Keratinocyte (primary cell): ENCODE results near the gene ZNRF1. TPM values are rescaled to one million over a fixed set of nuclear protein-coding genes. Genes with fewer than 3 reads are reported as not detected.

Experiments
- DNase-seq: peaks from one replicate; pipeline ENCODE4 v3.0.0-alpha.2; 2011; ENCODE audit warnings: low read depth, missing footprints, low spot score
- FAIRE-seq: peaks from 2 replicates; lab custom pipeline; 2011; peaks lifted over from hg19 to GRCh38; lab: Jason Lieb, UNC
- H2AFZ ChIP-seq: 2 replicates; pipeline ENCODE4 v1.6.0; 2012; ENCODE audit warnings: low read length, control low read depth, inconsistent platforms; ENCODE audit not compliant: control insufficient read depth
- H3K27ac ChIP-seq: 2 replicates; pipeline ENCODE4 v1.5.1; 2011; ENCODE audit warnings: low read length; ENCODE audit not compliant: control insufficient read depth, insufficient read depth
- H3K27me3 ChIP-seq: 3 replicates; pipeline ENCODE4 v1.6.0; 2011; ENCODE audit warnings: low read length; ENCODE audit not compliant: control insufficient read depth, insufficient read depth; ENCODE audit errors: extremely low read depth
- H3K36me3 ChIP-seq, 2 experiments: 2 replicates in 1 of 2; 3 replicates in 1 of 2; pipeline ENCODE4 v1.5.1; 2011; ENCODE audit warnings: low read length in 2 of 2, mild to moderate bottlenecking in 1 of 2; ENCODE audit not compliant: control insufficient read depth in 2 of 2, insufficient read depth in 2 of 2; ENCODE audit errors: extremely low read depth in 1 of 2
- H3K4me1 ChIP-seq: 3 replicates; pipeline ENCODE4 v1.5.1; 2011; ENCODE audit warnings: low read length; ENCODE audit not compliant: control insufficient read depth, insufficient read depth; ENCODE audit errors: extremely low read depth
- H3K4me2 ChIP-seq: 3 replicates; pipeline ENCODE4 v1.6.0; 2011; ENCODE audit warnings: low read depth, low read length; ENCODE audit not compliant: control insufficient read depth, insufficient read depth; ENCODE audit errors: extremely low read depth
- H3K4me3 ChIP-seq, 3 experiments: fragments of 200-600 bp in 1 of 3; sonication (generic) in 1 of 3; 2 replicates in 2 of 3; 3 replicates in 1 of 3; pipeline ENCODE4 v1.5.1; 2011 to 2016; ENCODE audit warnings: low read length in 3 of 3, mild to moderate bottlenecking in 3 of 3, control low read depth in 2 of 3, inconsistent platforms in 1 of 3, low read depth in 1 of 3, mixed read lengths in 1 of 3, mixed run types in 1 of 3, moderate library complexity in 1 of 3; ENCODE audit not compliant: control insufficient read depth in 2 of 3, insufficient read depth in 2 of 3; ENCODE audit errors: extremely low read depth in 1 of 3
- H3K79me2 ChIP-seq: 2 replicates; pipeline ENCODE4 v1.6.0; 2012; ENCODE audit warnings: low read length; ENCODE audit not compliant: control insufficient read depth, insufficient read depth
- H3K9ac ChIP-seq: 3 replicates; pipeline ENCODE4 v1.6.0; 2011; ENCODE audit warnings: low read length; ENCODE audit not compliant: control insufficient read depth, insufficient read depth; ENCODE audit errors: extremely low read depth
- H3K9me1 ChIP-seq: 3 replicates; pipeline ENCODE4 v1.6.0; 2011; ENCODE audit warnings: low read length; ENCODE audit not compliant: control insufficient read depth, insufficient read depth; ENCODE audit errors: extremely low read depth
- H3K9me3 ChIP-seq: 2 replicates; pipeline ENCODE4 v1.5.1; 2012; ENCODE audit warnings: low read depth, low read length; ENCODE audit not compliant: control insufficient read depth
- H4K20me1 ChIP-seq: 3 replicates; pipeline ENCODE4 v1.6.0; 2011; ENCODE audit warnings: low read length; ENCODE audit not compliant: control insufficient read depth, insufficient read depth; ENCODE audit errors: extremely low read depth
- CTCF ChIP-seq, 3 experiments: IDR thresholded peaks in 1 of 3; conservative IDR thresholded peaks in 1 of 3; optimal IDR thresholded peaks in 1 of 3; 2 replicates in 2 of 3; 3 replicates in 1 of 3; pipeline versions ENCODE3 to v1.5.1; 2011; ENCODE audit warnings: low read length in 3 of 3, mild to moderate bottlenecking in 3 of 3, moderate library complexity in 2 of 3, control low read depth in 1 of 3, inconsistent platforms in 1 of 3; ENCODE audit not compliant: insufficient read depth in 2 of 3; ENCODE audit errors: extremely low read depth in 1 of 3
- EZH2 ChIP-seq: IDR thresholded peaks from one replicate; pipeline ENCODE4 v1.6.1; 2012; ENCODE audit warnings: inconsistent platforms, mild to moderate bottlenecking, low read length, moderate library complexity
- dilution Hi-C: fragments of 300-500 bp; cut with MboI; formaldehyde crosslinking; loops from one replicate; pipeline ENCODE4 v1.7.0; 2020; ENCODE audit warnings: low sequenced_read_pairs; ENCODE audit not compliant: extremely low pct_ligation_motif_present
- polyA plus RNA-seq, 5 experiments: library from polyadenylated mRNA; depleted of rRNA in 3 of 5; stranded (reverse) in 3 of 5; stranded (forward) in 1 of 5; unstranded in 1 of 5; fragments of >200 nt; gene quantifications; 1 replicate in 1 of 5; 2 replicates in 3 of 5; 3 replicates in 1 of 5; pipeline versions ENCODE4 v1.2.1 to v1.2.3, GENCODE V29; 2011 to 2012; ENCODE audit warnings: missing spikeins in 2 of 5, low read depth in 1 of 5, low replicate concordance in 1 of 5

ZNRF1 gene
- polyA plus RNA-seq, 1 donor (not counting 4 experiments of a cell fraction or from before 2014, with no cell fraction given): 19.1 TPM

DNA sequence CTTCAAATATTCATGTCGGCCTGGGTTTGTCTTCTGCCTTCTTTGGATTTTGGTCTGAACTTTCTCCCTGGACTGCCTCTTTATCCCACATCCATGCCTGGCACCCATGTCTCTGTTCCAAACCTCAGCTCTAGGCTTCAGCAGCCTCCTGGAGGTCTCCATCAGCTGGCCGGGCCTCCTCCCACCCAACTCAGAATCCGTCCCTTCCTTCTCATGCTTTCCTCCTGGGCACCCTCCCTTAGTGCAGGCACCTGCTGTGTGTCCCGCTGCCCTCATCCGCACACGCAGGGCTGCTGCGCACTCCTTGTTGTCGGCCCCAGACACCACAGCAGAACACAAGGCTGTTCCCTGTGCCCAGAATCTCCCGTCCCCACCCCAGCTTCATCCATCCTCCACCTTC is 103.8 kb downstream of the ZNRF1 start:
- Histone ChIP-seq H3K9me3 (no peaks in the 10 kb centered on the region), H3K9ac (no peak overlapping the region), H3K4me2 (no peak overlapping the region), H3K4me3 (no peak overlapping the region), H2AFZ (no peak overlapping the region), H3K9me1 (peaks cover 8% of the 10 kb centered on the region), H3K79me2 (no peaks in the 10 kb centered on the region), H3K36me3 (peaks cover 7% of the 10 kb centered on the region in 2 experiments), H3K4me1 (peaks cover 22% of the 10 kb centered on the region), H4K20me1 (no peaks in the 10 kb centered on the region), H3K27me3 (no peaks in the 10 kb centered on the region), H3K27ac (no peak overlapping the region)
- TF ChIP-seq EZH2: no peak
- no peak for DNase-seq
- no peak for FAIRE-seq
- dilution Hi-C loops: no loop called here

DNA sequence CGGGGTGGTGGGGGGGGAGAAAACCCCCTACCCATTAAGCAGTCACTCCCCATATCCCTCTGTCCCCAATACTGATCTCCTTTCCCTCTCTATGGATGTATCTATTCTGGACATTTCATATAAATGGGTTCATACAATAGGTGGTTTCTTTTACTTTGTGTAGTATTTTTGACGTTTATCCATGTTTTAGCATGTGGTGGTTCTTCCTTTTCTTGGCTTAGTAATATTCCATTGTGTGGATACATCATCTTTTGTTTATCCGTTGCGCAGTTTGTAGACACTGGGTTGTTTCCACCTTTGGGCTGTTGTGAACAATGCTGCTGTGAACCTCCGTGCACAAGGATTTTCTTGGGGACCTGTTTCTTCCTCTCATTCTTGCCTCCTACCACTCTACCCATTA is 105.2 kb downstream of the ZNRF1 start:
- Histone ChIP-seq H3K27ac (no peak overlapping the region), H2AFZ (no peak overlapping the region), H3K9me3 (no peaks in the 10 kb centered on the region), H3K4me3 (no peak overlapping the region), H3K36me3 (peaks cover 7% of the 10 kb centered on the region in 2 experiments), H4K20me1 (no peaks in the 10 kb centered on the region), H3K9me1 (peaks cover 3% of the 10 kb centered on the region), H3K4me2 (no peak overlapping the region), H3K9ac (no peak overlapping the region), H3K27me3 (no peaks in the 10 kb centered on the region), H3K4me1 (peaks cover 29% of the 10 kb centered on the region), H3K79me2 (no peaks in the 10 kb centered on the region)
- no peak for TF ChIP-seq CTCF (optimal IDR thresholded peaks at IDR 0.05 in 1 of 3, IDR thresholded peaks at IDR 0.05 in 1 of 3, conservative IDR thresholded peaks at IDR 0.05 in 1 of 3; ENCODE audit: extremely low read depth in 1 of 3, insufficient read depth in 2 of 3, low read length in 3 of 3)
- no peak for TF ChIP-seq EZH2
- dilution Hi-C loops: no loop called here
- FAIRE-seq (no peak), DNase-seq (no peak)

GRCh38 chr16:75104836-75105235 is 106.0 kb downstream of the ZNRF1 start:
- Histone ChIP-seq H3K9me3 (no peaks in the 10 kb centered on the region), H4K20me1 (no peaks in the 10 kb centered on the region), H2AFZ (no peak overlapping the region), H3K79me2 (no peaks in the 10 kb centered on the region), H3K36me3 (peaks cover 7% of the 10 kb centered on the region in 2 experiments), H3K27ac (no peak overlapping the region), H3K4me1 (peaks cover 32% of the 10 kb centered on the region), H3K4me2 (no peak overlapping the region), H3K9me1 (peaks cover 3% of the 10 kb centered on the region), H3K27me3 (no peaks in the 10 kb centered on the region), H3K4me3 (no peak overlapping the region), H3K9ac (no peak overlapping the region)
- TF ChIP-seq EZH2 (no peak), CTCF (optimal IDR thresholded peaks at IDR 0.05 in 1 of 3, IDR thresholded peaks at IDR 0.05 in 1 of 3, conservative IDR thresholded peaks at IDR 0.05 in 1 of 3; ENCODE audit: extremely low read depth in 1 of 3, insufficient read depth in 2 of 3, low read length in 3 of 3) (no peak)
- FAIRE-seq: no peak
- no peak for DNase-seq
- dilution Hi-C loops: no loop called here
